ENCODE results near the gene SMARCD1. TPM values are rescaled to one million over a fixed set of nuclear protein-coding genes. Genes with fewer than 3 reads are reported as not detected.

SMARCD1 gene
- total and polyA plus RNA-seq, 9 of the 15 experiments (the other 6 are each of a cell fraction or from before 2014, with no cell fraction given) = 0.86 to 91.7 (median 48.0) TPM

- TF ChIP-seq, protein P1, sequence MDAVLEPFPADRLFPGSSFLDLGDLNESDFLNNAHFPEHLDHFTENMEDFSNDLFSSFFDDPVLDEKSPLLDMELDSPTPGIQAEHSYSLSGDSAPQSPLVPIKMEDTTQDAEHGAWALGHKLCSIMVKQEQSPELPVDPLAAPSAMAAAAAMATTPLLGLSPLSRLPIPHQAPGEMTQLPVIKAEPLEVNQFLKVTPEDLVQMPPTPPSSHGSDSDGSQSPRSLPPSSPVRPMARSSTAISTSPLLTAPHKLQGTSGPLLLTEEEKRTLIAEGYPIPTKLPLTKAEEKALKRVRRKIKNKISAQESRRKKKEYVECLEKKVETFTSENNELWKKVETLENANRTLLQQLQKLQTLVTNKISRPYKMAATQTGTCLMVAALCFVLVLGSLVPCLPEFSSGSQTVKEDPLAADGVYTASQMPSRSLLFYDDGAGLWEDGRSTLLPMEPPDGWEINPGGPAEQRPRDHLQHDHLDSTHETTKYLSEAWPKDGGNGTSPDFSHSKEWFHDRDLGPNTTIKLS (IDR thresholded peaks at IDR 0.05; ENCODE audit: borderline replicate concordance, low read depth) = peak; percentile 53; the same call in 1 of the 2 replicates
- TF ChIP-seq, protein P2, sequence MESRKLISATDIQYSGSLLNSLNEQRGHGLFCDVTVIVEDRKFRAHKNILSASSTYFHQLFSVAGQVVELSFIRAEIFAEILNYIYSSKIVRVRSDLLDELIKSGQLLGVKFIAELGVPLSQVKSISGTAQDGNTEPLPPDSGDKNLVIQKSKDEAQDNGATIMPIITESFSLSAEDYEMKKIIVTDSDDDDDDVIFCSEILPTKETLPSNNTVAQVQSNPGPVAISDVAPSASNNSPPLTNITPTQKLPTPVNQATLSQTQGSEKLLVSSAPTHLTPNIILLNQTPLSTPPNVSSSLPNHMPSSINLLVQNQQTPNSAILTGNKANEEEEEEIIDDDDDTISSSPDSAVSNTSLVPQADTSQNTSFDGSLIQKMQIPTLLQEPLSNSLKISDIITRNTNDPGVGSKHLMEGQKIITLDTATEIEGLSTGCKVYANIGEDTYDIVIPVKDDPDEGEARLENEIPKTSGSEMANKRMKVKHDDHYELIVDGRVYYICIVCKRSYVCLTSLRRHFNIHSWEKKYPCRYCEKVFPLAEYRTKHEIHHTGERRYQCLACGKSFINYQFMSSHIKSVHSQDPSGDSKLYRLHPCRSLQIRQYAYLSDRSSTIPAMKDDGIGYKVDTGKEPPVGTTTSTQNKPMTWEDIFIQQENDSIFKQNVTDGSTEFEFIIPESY (CRISPR knock-in tag; IDR thresholded peaks at IDR 0.05) = 0 out of 2 replicates have a peak, but pooled peaks have one; percentile 43
- TF ChIP-seq FOXA1 (IDR thresholded peaks at IDR 0.05; ENCODE audit: borderline replicate concordance) (no peak), ZNF384 (IDR thresholded peaks at IDR 0.05; ENCODE audit: low read depth, low read length) (peak; percentile 68; the same call in 1 of the 2 replicates), CBFA2T2 (conservative IDR thresholded peaks at IDR 0.05) (peak; percentile 43), ELF2 (CRISPR knock-in tag; IDR thresholded peaks at IDR 0.05) (no peak), ZFP36 (IDR thresholded peaks at IDR 0.05; ENCODE audit: low read depth, low read length, partially characterized antibody) (peak; percentile 24), CTCFL (IDR thresholded peaks at IDR 0.05; ENCODE audit: borderline replicate concordance, insufficient read depth, low read depth, low read length, poor library complexity, severe bottlenecking) (peak; percentile 26), ARID1B (IDR thresholded peaks at IDR 0.05) (peak; percentile 68), ATF7 (IDR thresholded peaks at IDR 0.05) (peak; percentile 48), DMBX1 (CRISPR knock-in tag; IDR thresholded peaks at IDR 0.05; ENCODE audit: borderline replicate concordance) (0 out of 2 replicates have a peak, but pooled peaks have one; percentile 21), TGIF2 (CRISPR knock-in tag; IDR thresholded peaks at IDR 0.05) (no peak), SRSF1 (IDR thresholded peaks at IDR 0.05; ENCODE audit: low read depth, low read length) (no peak), CBX3 (IDR thresholded peaks at IDR 0.05; ENCODE audit: borderline replicate concordance in 1 of 2, low read length in 2 of 2) (peak in 1 of 2 experiments; percentile 51; a peak in 1 of 3 replicates), FOXP1 (CRISPR knock-in tag; IDR thresholded peaks at IDR 0.05) (no peak), POLR2AphosphoS5 (IDR thresholded peaks at IDR 0.05; ENCODE audit: control insufficient read depth, insufficient read depth, low read depth, low read length) (peak; percentile 32; the same call in 1 of the 2 replicates), CEBPG (CRISPR knock-in tag; IDR thresholded peaks at IDR 0.05) (peak; percentile 57; the same call in 1 of the 2 replicates), CEBPG (tag; conservative IDR thresholded peaks at IDR 0.05 in 1 of 2, IDR thresholded peaks at IDR 0.05 in 1 of 2) (no peak; a peak in 1 of 4 replicates)
- TF ChIP-seq, protein P3, sequence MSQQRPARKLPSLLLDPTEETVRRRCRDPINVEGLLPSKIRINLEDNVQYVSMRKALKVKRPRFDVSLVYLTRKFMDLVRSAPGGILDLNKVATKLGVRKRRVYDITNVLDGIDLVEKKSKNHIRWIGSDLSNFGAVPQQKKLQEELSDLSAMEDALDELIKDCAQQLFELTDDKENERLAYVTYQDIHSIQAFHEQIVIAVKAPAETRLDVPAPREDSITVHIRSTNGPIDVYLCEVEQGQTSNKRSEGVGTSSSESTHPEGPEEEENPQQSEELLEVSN (IDR thresholded peaks at IDR 0.05; ENCODE audit: borderline replicate concordance in 1 of 2, extremely low read depth in 1 of 2, insufficient read depth in 1 of 2, insufficient read length in 1 of 2, low read depth in 1 of 2, low read length in 1 of 2, poor library complexity in 1 of 2, severe bottlenecking in 1 of 2) = no peak
Measured at GRCh38 chr12:50039151-50039835, 45.8 kb upstream of the SMARCD1 start (continued).

Measured in K562 (cell line).